Caco-2 (cell line): ENCODE data around the gene CDH11. TPM values are rescaled to one million over a fixed set of nuclear protein-coding genes. Genes with fewer than 3 reads are reported as not detected.

Experiments used
- BruUV-seq: library from RNA; stranded (reverse); fragments of 400-500 nt; replicated peaks from 2 replicates; lab custom pipeline; 2021; lab: Mats Ljungman, UMichigan
- CTCF ChIA-PET: fragments of 300-600 bp; sonication (Branson Sonifier 250); formaldehyde crosslinking; loops from one replicate; lab custom pipeline; 2022; ENCODE audit warnings: antibody characterized with exemption; lab: Charles Lee
- POLR2A ChIA-PET: fragments of 300-600 bp; sonication (Branson Sonifier 250); formaldehyde crosslinking; loops from one replicate; lab custom pipeline; 2022; ENCODE audit warnings: antibody characterized with exemption; lab: Charles Lee
- DNase-seq, 2 experiments: peaks; one replicate each; pipeline versions ENCODE4 v3.0.0 to v3.0.0-alpha.2; 2020 to 2022
- H3K27me3 ChIP-seq: replicated peaks from 2 replicates; pipeline ENCODE4 v1.6.0; 2011; ENCODE audit warnings: low read length; ENCODE audit not compliant: control insufficient read depth, insufficient read depth
- H3K36me3 ChIP-seq: 2 replicates; pipeline ENCODE4 v1.5.1; 2011; ENCODE audit warnings: low read length; ENCODE audit not compliant: control insufficient read depth, insufficient read depth
- H3K4me1 ChIP-seq: fragments of 250-450 bp; sonication (Bioruptor Pico); 2 replicates; pipeline ENCODE4 v1.5.1; 2020; ENCODE audit warnings: mild to moderate bottlenecking
- H3K4me3 ChIP-seq: 2 replicates; pipeline ENCODE4 v1.5.1; 2011; ENCODE audit warnings: low read depth, mild to moderate bottlenecking, control low read depth, low read length
- H3K9me3 ChIP-seq: fragments of 250-450 bp; sonication (Bioruptor Pico); 2 replicates; pipeline ENCODE4 v1.5.1; 2020; ENCODE audit warnings: mild to moderate bottlenecking, moderate library complexity
- H3K27ac Mint-ChIP-seq: one replicate; pipeline ENCODE4 v1.8.0; 2022; ENCODE audit warnings: mixed read lengths; ENCODE audit not compliant: unreplicated experiment
- H3K27me3 Mint-ChIP-seq: one replicate; pipeline ENCODE4 v1.8.0; 2022; ENCODE audit warnings: mixed read lengths; ENCODE audit not compliant: insufficient read depth, unreplicated experiment
- H3K36me3 Mint-ChIP-seq: one replicate; pipeline ENCODE4 v1.8.0; 2022; ENCODE audit warnings: mild to moderate bottlenecking, mixed read lengths; ENCODE audit not compliant: insufficient read depth, unreplicated experiment
- H3K4me1 Mint-ChIP-seq: one replicate; pipeline ENCODE4 v1.8.0; 2022; ENCODE audit warnings: low read depth, mixed read lengths; ENCODE audit not compliant: unreplicated experiment
- H3K4me3 Mint-ChIP-seq: one replicate; pipeline ENCODE4 v1.8.0; 2022; ENCODE audit warnings: mild to moderate bottlenecking, moderate library complexity, mixed read lengths; ENCODE audit not compliant: unreplicated experiment
- H3K9me3 Mint-ChIP-seq: one replicate; pipeline ENCODE4 v1.8.0; 2022; ENCODE audit warnings: mixed read lengths; ENCODE audit not compliant: unreplicated experiment
- intact Hi-C: fragments of 100-400 bp; cut with micrococcal nuclease; formaldehyde crosslinking; loops from one replicate; pipeline ENCODE4 v1.10.0; 2022; ENCODE audit not compliant: unreplicated experiment
- total RNA-seq: library from RNA; stranded (reverse); gene quantifications from 2 replicates; pipeline ENCODE4 v1.2.3, GENCODE V29; 2022
- TF ChIP-seq, protein P1 (sequence below), 2 experiments: fragments of 200-600 bp in 1 of 2; IDR thresholded peaks; 1 replicate in 1 of 2; 2 replicates in 1 of 2; pipeline versions ENCODE4 v1.5.1 to v1.8.0; 2011 to 2022; ENCODE audit warnings: antibody characterized with exemption in 1 of 2, control low read depth in 1 of 2, inconsistent platforms in 1 of 2, low read depth in 1 of 2, low read length in 1 of 2, mild to moderate bottlenecking in 1 of 2, moderate library complexity in 1 of 2; ENCODE audit not compliant: insufficient read depth in 1 of 2, severe bottlenecking in 1 of 2, unreplicated experiment in 1 of 2

The CDH11 gene
- total RNA-seq, 1 experiment from 2014 or later, result not detected

GRCh38 chr16:65097296-65097695 lies 24.6 kb downstream of the CDH11 start:
- Mint-ChIP-seq H3K27ac (no peak overlapping the region), H3K4me1 (no peaks in the 10 kb centered on the region), H3K4me3 (no peak overlapping the region), H3K9me3 (no peaks in the 10 kb centered on the region), H3K27me3 (no peaks in the 10 kb centered on the region), H3K36me3 (no peaks in the 10 kb centered on the region)
- no TSS peak for BruUV-seq
- Histone ChIP-seq H3K36me3 (no peaks in the 10 kb centered on the region), H3K4me3 (no peak overlapping the region), H3K4me1 (no peaks in the 10 kb centered on the region), H3K27me3 (no peaks in the 10 kb centered on the region), H3K9me3 (no peaks in the 10 kb centered on the region)
- ChIA-PET POLR2A (no interaction called here), CTCF (no interaction called here)
- TF ChIP-seq, protein P1, sequence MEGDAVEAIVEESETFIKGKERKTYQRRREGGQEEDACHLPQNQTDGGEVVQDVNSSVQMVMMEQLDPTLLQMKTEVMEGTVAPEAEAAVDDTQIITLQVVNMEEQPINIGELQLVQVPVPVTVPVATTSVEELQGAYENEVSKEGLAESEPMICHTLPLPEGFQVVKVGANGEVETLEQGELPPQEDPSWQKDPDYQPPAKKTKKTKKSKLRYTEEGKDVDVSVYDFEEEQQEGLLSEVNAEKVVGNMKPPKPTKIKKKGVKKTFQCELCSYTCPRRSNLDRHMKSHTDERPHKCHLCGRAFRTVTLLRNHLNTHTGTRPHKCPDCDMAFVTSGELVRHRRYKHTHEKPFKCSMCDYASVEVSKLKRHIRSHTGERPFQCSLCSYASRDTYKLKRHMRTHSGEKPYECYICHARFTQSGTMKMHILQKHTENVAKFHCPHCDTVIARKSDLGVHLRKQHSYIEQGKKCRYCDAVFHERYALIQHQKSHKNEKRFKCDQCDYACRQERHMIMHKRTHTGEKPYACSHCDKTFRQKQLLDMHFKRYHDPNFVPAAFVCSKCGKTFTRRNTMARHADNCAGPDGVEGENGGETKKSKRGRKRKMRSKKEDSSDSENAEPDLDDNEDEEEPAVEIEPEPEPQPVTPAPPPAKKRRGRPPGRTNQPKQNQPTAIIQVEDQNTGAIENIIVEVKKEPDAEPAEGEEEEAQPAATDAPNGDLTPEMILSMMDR (IDR thresholded peaks at IDR 0.05; ENCODE audit: insufficient read depth in 1 of 2, low read depth in 1 of 2, low read length in 1 of 2, severe bottlenecking in 1 of 2, unreplicated experiment in 1 of 2), result no peak
- intact Hi-C loops, result no loop called here
- no peak for DNase-seq

DNA sequence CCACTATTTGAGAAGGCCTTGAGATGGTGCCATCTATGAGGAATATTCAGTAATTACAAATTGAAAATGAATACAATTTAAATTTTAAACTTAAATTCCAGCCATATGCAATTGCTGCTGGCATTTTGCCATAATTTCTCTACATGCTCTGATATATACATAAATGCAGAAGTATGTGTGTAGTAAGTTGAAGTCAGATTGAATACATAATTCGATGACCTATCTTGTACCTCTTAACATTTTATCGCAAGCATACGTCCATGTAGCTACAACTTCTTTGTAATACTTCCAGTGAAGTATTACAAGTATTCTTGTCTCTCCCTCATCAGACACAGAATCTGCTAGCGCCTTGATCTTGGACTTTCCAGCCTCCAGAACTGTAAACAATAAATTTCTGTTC lies 26.0 kb downstream of the CDH11 start:
- Histone ChIP-seq H3K4me3 (no peak overlapping the region), H3K36me3 (no peaks in the 10 kb centered on the region), H3K27me3 (no peaks in the 10 kb centered on the region), H3K4me1 (no peaks in the 10 kb centered on the region), H3K9me3 (no peaks in the 10 kb centered on the region)
- TF ChIP-seq, protein P1 (IDR thresholded peaks at IDR 0.05; ENCODE audit: insufficient read depth in 1 of 2, low read depth in 1 of 2, low read length in 1 of 2, severe bottlenecking in 1 of 2, unreplicated experiment in 1 of 2), result no peak
- intact Hi-C loops, result no loop called here
- POLR2A ChIA-PET, result no interaction called here
- H3K4me3 Mint-ChIP-seq, result no peak overlapping the region
- H3K36me3 Mint-ChIP-seq, result no peaks in the 10 kb centered on the region
- H3K27me3 Mint-ChIP-seq, result no peaks in the 10 kb centered on the region
- DNase-seq, result no peak
- no peak overlapping the region for H3K27ac Mint-ChIP-seq
- BruUV-seq, result no TSS peak
- H3K4me1 Mint-ChIP-seq, result no peaks in the 10 kb centered on the region
- H3K9me3 Mint-ChIP-seq, result no peaks in the 10 kb centered on the region
- CTCF ChIA-PET, result no interaction called here

DNA sequence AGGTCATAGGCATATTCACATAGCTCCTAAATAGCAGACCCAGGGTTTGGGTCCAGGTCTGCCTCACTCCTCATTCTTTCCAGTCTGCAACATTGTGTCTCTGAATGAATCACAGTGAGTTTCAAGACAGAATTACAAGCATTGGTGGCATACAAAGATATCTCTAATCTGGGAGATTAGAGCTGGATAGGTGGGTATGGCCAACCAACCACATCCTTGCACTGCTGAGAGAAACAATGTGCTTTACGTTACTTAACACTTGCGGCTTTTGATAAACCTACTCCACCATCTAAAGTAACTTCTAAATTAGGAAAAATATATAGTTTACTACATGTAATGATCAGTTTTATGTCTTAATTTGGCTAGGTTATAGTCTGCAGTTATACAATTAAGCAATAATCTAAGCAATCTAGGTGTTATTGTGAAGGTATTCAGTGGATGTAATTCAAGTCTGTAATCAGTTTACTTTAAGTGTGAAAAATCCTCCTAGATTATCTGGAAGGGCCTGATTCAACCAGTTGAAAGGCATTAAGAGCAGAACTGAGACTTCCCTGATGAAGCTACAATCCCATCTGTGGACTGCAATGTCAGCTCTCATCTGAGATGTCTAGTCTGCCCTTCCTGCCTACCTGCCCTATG lies 26.7 kb downstream of the CDH11 start:
- intact Hi-C loops, result no loop called here
- Mint-ChIP-seq H3K27ac (no peak overlapping the region), H3K4me3 (no peak overlapping the region), H3K36me3 (no peaks in the 10 kb centered on the region), H3K9me3 (no peaks in the 10 kb centered on the region), H3K4me1 (no peaks in the 10 kb centered on the region), H3K27me3 (no peaks in the 10 kb centered on the region)
- TF ChIP-seq, protein P1 (IDR thresholded peaks at IDR 0.05; ENCODE audit: insufficient read depth in 1 of 2, low read depth in 1 of 2, low read length in 1 of 2, severe bottlenecking in 1 of 2, unreplicated experiment in 1 of 2), result no peak
- BruUV-seq, result no TSS peak
- no peaks in the 10 kb centered on the region for H3K9me3 ChIP-seq
- no peaks in the 10 kb centered on the region for H3K27me3 ChIP-seq
- POLR2A ChIA-PET, result no interaction called here
- H3K4me1 ChIP-seq, result no peaks in the 10 kb centered on the region
- CTCF ChIA-PET, result no interaction called here
- H3K36me3 ChIP-seq, result no peaks in the 10 kb centered on the region
- DNase-seq, result no peak
- H3K4me3 ChIP-seq, result no peak overlapping the region
